Trophoblast cell (in vitro differentiated cells and primary cell): ENCODE results near the gene TAP2.

ENCODE experiments used
- DNase-seq, 2 donors: peaks; one replicate each; pipeline ENCODE4 v3.0.0-alpha.2; 2016
- H2AFZ ChIP-seq: 2 replicates; pipeline ENCODE4 v1.6.1; 2013; ENCODE audit warnings: low read length, moderate library complexity, mild to moderate bottlenecking; ENCODE audit not compliant: insufficient read depth, poor library complexity
- H2AK5ac ChIP-seq: 2 replicates; pipeline ENCODE4 v1.6.1; 2013; ENCODE audit warnings: mild to moderate bottlenecking, low read length
- H2BK120ac ChIP-seq: 2 replicates; pipeline ENCODE4 v1.6.1; 2013; ENCODE audit warnings: low read length, mild to moderate bottlenecking, moderate library complexity; ENCODE audit not compliant: insufficient read depth, poor library complexity
- H2BK12ac ChIP-seq: 2 replicates; pipeline ENCODE4 v1.6.1; 2013; ENCODE audit warnings: mild to moderate bottlenecking, low read length, moderate library complexity
- H2BK5ac ChIP-seq: 2 replicates; pipeline ENCODE4 v1.6.1; 2013; ENCODE audit warnings: low read length, low read depth, moderate library complexity, mild to moderate bottlenecking; ENCODE audit not compliant: poor library complexity
- H3K14ac ChIP-seq: 2 replicates; pipeline ENCODE4 v1.6.1; 2013; ENCODE audit warnings: mild to moderate bottlenecking, low read length
- H3K18ac ChIP-seq: 2 replicates; pipeline ENCODE4 v1.6.1; 2013; ENCODE audit warnings: mild to moderate bottlenecking, low read length
- H3K23ac ChIP-seq: 2 replicates; pipeline ENCODE4 v1.6.1; 2013; ENCODE audit warnings: low read length
- H3K27ac ChIP-seq: 2 replicates; pipeline ENCODE4 v1.5.1; 2013; ENCODE audit warnings: low read depth, mild to moderate bottlenecking, inconsistent platforms, low read length, moderate library complexity
- H3K27me3 ChIP-seq: 2 replicates; pipeline ENCODE4 v1.6.1; 2013; ENCODE audit warnings: inconsistent platforms, mild to moderate bottlenecking, low read length, moderate library complexity; ENCODE audit not compliant: insufficient read depth
- H3K36me3 ChIP-seq, 2 experiments: 1 replicate in 1 of 2; 2 replicates in 1 of 2; pipeline ENCODE4 v1.6.1; 2013; ENCODE audit warnings: low read length in 2 of 2, mild to moderate bottlenecking in 2 of 2, moderate library complexity in 1 of 2; ENCODE audit not compliant: insufficient read depth in 2 of 2, control insufficient read depth in 1 of 2
- H3K4ac ChIP-seq: 2 replicates; pipeline ENCODE4 v1.6.1; 2013; ENCODE audit warnings: low read depth, mild to moderate bottlenecking, low read length, moderate library complexity
- H3K4me1 ChIP-seq, 2 experiments: 1 replicate in 1 of 2; 2 replicates in 1 of 2; pipeline ENCODE4 v1.6.1; 2013; ENCODE audit warnings: low read length in 2 of 2, mild to moderate bottlenecking in 2 of 2, moderate library complexity in 1 of 2; ENCODE audit not compliant: insufficient read depth in 2 of 2, control insufficient read depth in 1 of 2
- H3K4me2 ChIP-seq: 2 replicates; pipeline ENCODE4 v1.6.1; 2013; ENCODE audit warnings: inconsistent platforms, mild to moderate bottlenecking, low read length, moderate library complexity
- H3K4me3 ChIP-seq: 2 replicates; pipeline ENCODE4 v1.5.1; 2013; ENCODE audit warnings: mild to moderate bottlenecking, low read depth, low read length, inconsistent platforms
- H3K79me1 ChIP-seq: one replicate; pipeline ENCODE4 v1.6.1; 2013; ENCODE audit warnings: low read length
- H3K79me2 ChIP-seq: 2 replicates; pipeline ENCODE4 v1.6.1; 2013; ENCODE audit warnings: low read length, mild to moderate bottlenecking; ENCODE audit not compliant: control insufficient read depth, insufficient read depth, poor library complexity
- H3K9ac ChIP-seq: 2 replicates; pipeline ENCODE4 v1.6.1; 2013; ENCODE audit warnings: mild to moderate bottlenecking, low read length
- H3K9me3 ChIP-seq: 2 replicates; pipeline ENCODE4 v1.6.1; 2013; ENCODE audit warnings: low read depth, mild to moderate bottlenecking, control low read depth, inconsistent platforms, low read length; ENCODE audit not compliant: insufficient read depth
- H4K12ac ChIP-seq: 2 replicates; pipeline ENCODE4 v1.6.1; 2013; ENCODE audit warnings: low read depth, mild to moderate bottlenecking, low read length, moderate library complexity
- H4K8ac ChIP-seq: 2 replicates; pipeline ENCODE4 v1.6.1; 2013; ENCODE audit warnings: low read depth, mild to moderate bottlenecking, low read length, moderate library complexity
- H4K91ac ChIP-seq: one replicate; pipeline ENCODE4 v1.6.1; 2013; ENCODE audit warnings: low read depth, mild to moderate bottlenecking, low read length, moderate library complexity
- WGBS: extraction: QIAGEN DNeasy Blood & Tissue Kit; methylation state at CpG from one replicate; pipeline ENCODE4 v1.1.7; 2013; ENCODE audit warnings: missing lambda C conversion rate; ENCODE audit not compliant: insufficient read length, insufficient coverage; ENCODE audit errors: extremely low coverage; 5-methylcytosine and 5-hydroxymethylcytosine counted together

The TAP2 gene

DNA sequence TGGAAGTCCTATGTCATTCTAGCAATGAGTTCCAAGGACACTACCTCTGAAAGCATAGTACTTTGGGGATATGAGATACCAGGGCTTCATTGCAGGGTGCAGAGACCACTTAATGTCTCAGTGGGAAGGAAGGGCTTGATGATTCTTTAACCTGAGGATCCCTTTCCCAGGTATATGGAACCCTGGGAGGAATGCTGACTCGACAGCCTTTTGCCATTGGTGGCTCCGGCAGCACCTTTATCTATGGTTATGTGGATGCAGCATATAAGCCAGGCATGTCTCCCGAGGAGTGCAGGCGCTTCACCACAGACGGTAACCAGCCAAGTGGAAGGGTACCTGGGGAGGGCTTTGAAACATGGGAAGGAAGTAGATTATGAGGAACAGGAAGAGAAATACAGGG lies 19.7 kb upstream of the TAP2 start:
- peaks cover 6 to 8% of the 10 kb centered on the region in 2 experiments for H3K4me1 ChIP-seq
- no peak overlapping the region for H2AFZ ChIP-seq
- no peak overlapping the region for H3K27ac ChIP-seq
- H2BK5ac ChIP-seq = no peak overlapping the region
- H3K4me3 ChIP-seq = no peak overlapping the region
- peaks cover 5% of the 10 kb centered on the region for H3K9me3 ChIP-seq
- no peak overlapping the region for H2BK120ac ChIP-seq
- H3K9ac ChIP-seq = no peak overlapping the region
- H4K8ac ChIP-seq = no peak overlapping the region
- H2AK5ac ChIP-seq = no peak overlapping the region
- no peak overlapping the region for H3K18ac ChIP-seq
- no CpG with 5 or more reads among the region's 5 CpGs for WGBS
- no peak overlapping the region for H3K4ac ChIP-seq
- no peak overlapping the region for H2BK12ac ChIP-seq
- no peak overlapping the region for H3K23ac ChIP-seq
- H3K79me2 ChIP-seq = no peaks in the 10 kb centered on the region
- H3K27me3 ChIP-seq = peaks cover 28% of the 10 kb centered on the region
- no peak for DNase-seq
- H3K79me1 ChIP-seq = no peaks in the 10 kb centered on the region
- no peak overlapping the region for H3K4me2 ChIP-seq
- no peak overlapping the region for H3K14ac ChIP-seq
- H4K91ac ChIP-seq = no peak overlapping the region
- H4K12ac ChIP-seq = no peak overlapping the region
- H3K36me3 ChIP-seq = no peaks in the 10 kb centered on the region

DNA sequence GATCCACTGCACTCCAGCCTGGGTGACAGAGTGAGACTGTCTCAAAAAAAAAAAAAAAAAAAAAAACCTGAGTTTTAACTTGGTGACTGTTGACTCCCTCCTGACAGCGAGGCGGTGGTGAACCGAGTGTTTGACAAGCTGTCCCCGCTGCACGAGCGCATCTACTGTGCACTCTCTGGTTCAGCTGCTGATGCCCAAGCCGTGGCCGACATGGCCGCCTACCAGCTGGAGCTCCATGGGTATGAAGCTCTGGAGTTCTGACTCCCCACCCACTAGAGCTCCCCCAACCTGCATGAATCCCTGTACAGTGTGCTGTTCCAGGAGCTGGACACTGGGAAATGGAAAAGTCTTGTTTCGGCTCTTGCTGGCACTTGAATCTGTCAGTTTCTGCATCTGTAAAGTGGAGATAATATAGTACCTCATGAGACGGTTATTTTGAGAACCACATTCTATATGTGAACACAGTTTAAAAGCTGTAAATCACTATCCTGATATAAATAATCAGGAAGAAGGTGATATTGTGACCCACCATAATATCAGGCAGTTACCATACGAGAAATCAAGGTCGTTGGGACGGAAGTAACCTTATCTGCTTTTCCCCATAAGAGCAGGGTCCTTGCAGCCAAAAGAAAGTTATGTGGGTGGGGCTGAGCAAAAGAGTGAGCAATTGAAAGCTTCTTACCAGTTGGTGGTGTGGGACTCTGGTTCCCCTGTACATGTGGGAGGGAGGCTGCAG lies 18.8 kb upstream of the TAP2 start:
- no peak overlapping the region for H3K27ac ChIP-seq
- no peak overlapping the region for H2AFZ ChIP-seq

GRCh38 chr6:32855467-32856174 lies 17.1 kb upstream of the TAP2 start:
- Histone ChIP-seq H3K4me1 (peaks cover 17 to 20% of the 10 kb centered on the region in 2 experiments), H3K27ac (no peak overlapping the region), H3K36me3 (no peaks in the 10 kb centered on the region), H3K14ac (no peak overlapping the region), H3K9me3 (peaks cover 5% of the 10 kb centered on the region), H2BK5ac (no peak overlapping the region), H4K8ac (no peak overlapping the region), H2AK5ac (no peak overlapping the region), H2BK12ac (no peak overlapping the region), H3K4me3 (no peak overlapping the region), H3K23ac (no peak overlapping the region), H4K12ac (no peak overlapping the region), H3K18ac (no peak overlapping the region), H2AFZ (no peak overlapping the region), H3K79me2 (no peaks in the 10 kb centered on the region), H3K4me2 (no peak overlapping the region), H3K79me1 (no peaks in the 10 kb centered on the region), H3K4ac (no peak overlapping the region), H2BK120ac (no peak overlapping the region), H3K9ac (no peak overlapping the region), H4K91ac (no peak overlapping the region), H3K27me3 (peaks cover 41% of the 10 kb centered on the region)
- WGBS = no CpG with 5 or more reads among the region's 8 CpGs
- DNase-seq = peak; percentile 61 to 72

More for the DNA sequence above, 18.8 kb upstream of the TAP2 start:
- Histone ChIP-seq H3K14ac (no peak overlapping the region), H3K9me3 (peaks cover 5% of the 10 kb centered on the region), H3K79me1 (no peaks in the 10 kb centered on the region), H2AK5ac (no peak overlapping the region), H3K36me3 (no peaks in the 10 kb centered on the region), H3K4me1 (peaks cover 15 to 16% of the 10 kb centered on the region in 2 experiments), H4K91ac (no peak overlapping the region), H3K4ac (no peak overlapping the region), H3K23ac (no peak overlapping the region), H2BK12ac (no peak overlapping the region), H3K18ac (no peak overlapping the region), H4K12ac (no peak overlapping the region), H2BK120ac (no peak overlapping the region), H4K8ac (no peak overlapping the region), H3K79me2 (no peaks in the 10 kb centered on the region), H3K4me3 (no peak overlapping the region), H3K27me3 (peaks cover 36% of the 10 kb centered on the region), H3K9ac (no peak overlapping the region), H3K4me2 (no peak overlapping the region), H2BK5ac (no peak overlapping the region)
- no peak for DNase-seq
- WGBS = no CpG with 5 or more reads among the region's 14 CpGs

GRCh38 chr6:32854376-32855178 lies 16.0 kb upstream of the TAP2 start:
- peak in 1 of 2 donors; percentile 18 for DNase-seq

More at GRCh38 chr6:32854376-32855178, 16.0 kb upstream of the TAP2 start:
- no peak overlapping the region for H3K14ac ChIP-seq
- H2BK120ac ChIP-seq = no peak overlapping the region
- no peak overlapping the region for H3K18ac ChIP-seq
- no peak overlapping the region for H2AK5ac ChIP-seq
- no peak overlapping the region for H3K4ac ChIP-seq
- H3K4me3 ChIP-seq = no peak overlapping the region
- peaks cover 43% of the 10 kb centered on the region for H3K27me3 ChIP-seq
- peaks cover 17 to 20% of the 10 kb centered on the region in 2 experiments for H3K4me1 ChIP-seq
- no peak overlapping the region for H2AFZ ChIP-seq
- no peak overlapping the region for H3K27ac ChIP-seq
- H3K9me3 ChIP-seq = peaks cover 5% of the 10 kb centered on the region
- H2BK12ac ChIP-seq = no peak overlapping the region
- H3K4me2 ChIP-seq = peak overlapping the region; percentile 85
- H3K9ac ChIP-seq = no peak overlapping the region
- H2BK5ac ChIP-seq = no peak overlapping the region
- H4K91ac ChIP-seq = no peak overlapping the region
- H4K12ac ChIP-seq = no peak overlapping the region
- no peaks in the 10 kb centered on the region for H3K79me1 ChIP-seq
- no peaks in the 10 kb centered on the region for H3K36me3 ChIP-seq
- H3K23ac ChIP-seq = no peak overlapping the region
- no peak overlapping the region for H4K8ac ChIP-seq
- WGBS = no CpG with 5 or more reads among the region's 24 CpGs
- H3K79me2 ChIP-seq = no peaks in the 10 kb centered on the region
